Measurements from ENCODE around the gene CNEP1R1. TPM values are rescaled to one million over a fixed set of nuclear protein-coding genes. Genes with fewer than 3 reads are reported as not detected.

Gene CNEP1R1
- polyA plus RNA-seq, 3 donors from 2014 or later, result 15.7 to 23.7 (median 19.4) TPM

GRCh38 chr16:50035468-50035992 lies 10.5 kb downstream of the CNEP1R1 start:
- no peaks in the 10 kb centered on the region for H3K9me3 Mint-ChIP-seq
- no peaks in the 10 kb centered on the region for H3K27me3 Mint-ChIP-seq (ENCODE audit: low read depth in 3 of 3)
- DNase-seq, result no peak
- H3K27ac Mint-ChIP-seq, result no peak overlapping the region
- H3K4me3 Mint-ChIP-seq, result no peak overlapping the region
- peaks cover 5 to 27% (median 7%) of the 10 kb centered on the region in 3 donors for H3K36me3 Mint-ChIP-seq
- peaks cover 16 to 32% of the 10 kb centered on the region in 2 donors for H3K4me1 Mint-ChIP-seq

- Mint-ChIP-seq H3K9me3 (no peaks in the 10 kb centered on the region), H3K27ac (no peak overlapping the region), H3K36me3 (peaks cover 5 to 24% (median 7%) of the 10 kb centered on the region in 3 donors), H3K4me3 (no peak overlapping the region), H3K4me1 (peaks cover 16 to 23% of the 10 kb centered on the region in 2 donors), H3K27me3 (ENCODE audit: low read depth in 3 of 3) (no peaks in the 10 kb centered on the region)
- DNase-seq, result no peak
Measured at GRCh38 chr16:50036426-50036825, 11.4 kb downstream of the CNEP1R1 start.

- peaks cover 5 to 18% (median 7%) of the 10 kb centered on the region in 3 donors for H3K36me3 Mint-ChIP-seq
- H3K27me3 Mint-ChIP-seq (ENCODE audit: low read depth in 3 of 3), result no peaks in the 10 kb centered on the region
- peaks cover 16 to 20% of the 10 kb centered on the region in 2 donors for H3K4me1 Mint-ChIP-seq
- DNase-seq, result no peak
- no peaks in the 10 kb centered on the region for H3K9me3 Mint-ChIP-seq
- H3K27ac Mint-ChIP-seq, result peak overlapping the region in 5 of 6 donors; percentile 20 to 73 (median 60)
- no peak overlapping the region for H3K4me3 Mint-ChIP-seq
Measured at GRCh38 chr16:50037662-50038220, 12.7 kb downstream of the CNEP1R1 start.

DNA sequence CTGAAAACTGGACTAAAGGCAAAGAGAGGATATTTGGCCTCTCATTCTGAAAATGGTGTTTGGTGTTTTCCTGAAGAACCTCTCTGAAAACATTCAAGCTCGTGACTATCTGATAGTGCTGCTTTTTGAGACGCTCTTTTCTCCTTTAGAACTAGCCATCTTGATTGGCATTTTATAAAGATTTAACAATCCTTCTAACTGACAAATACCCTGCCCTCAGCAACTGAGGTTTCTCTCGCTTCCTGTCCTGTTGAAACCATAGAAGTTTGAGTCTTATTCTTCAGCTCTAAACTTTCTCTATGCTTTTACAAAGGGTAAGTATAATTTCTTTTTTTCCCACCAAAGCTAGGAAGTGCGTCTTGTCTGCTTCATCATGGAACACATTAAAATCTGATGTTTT lies 13.3 kb downstream of the CNEP1R1 start:
- peak overlapping the region in 1 of 5 donors; percentile 24 for H3K4me3 Mint-ChIP-seq
- H3K27me3 Mint-ChIP-seq (ENCODE audit: low read depth in 3 of 3), result peaks cover 0 to 4% (median 2%) of the 10 kb centered on the region in 3 donors
- peak overlapping the region; percentile 66 to 86 (median 72) for H3K27ac Mint-ChIP-seq
- DNase-seq, result no peak
- peaks cover 5 to 18% (median 7%) of the 10 kb centered on the region in 3 donors for H3K36me3 Mint-ChIP-seq
- no peaks in the 10 kb centered on the region for H3K9me3 Mint-ChIP-seq
- peaks cover 16 to 20% of the 10 kb centered on the region in 2 donors for H3K4me1 Mint-ChIP-seq

DNA sequence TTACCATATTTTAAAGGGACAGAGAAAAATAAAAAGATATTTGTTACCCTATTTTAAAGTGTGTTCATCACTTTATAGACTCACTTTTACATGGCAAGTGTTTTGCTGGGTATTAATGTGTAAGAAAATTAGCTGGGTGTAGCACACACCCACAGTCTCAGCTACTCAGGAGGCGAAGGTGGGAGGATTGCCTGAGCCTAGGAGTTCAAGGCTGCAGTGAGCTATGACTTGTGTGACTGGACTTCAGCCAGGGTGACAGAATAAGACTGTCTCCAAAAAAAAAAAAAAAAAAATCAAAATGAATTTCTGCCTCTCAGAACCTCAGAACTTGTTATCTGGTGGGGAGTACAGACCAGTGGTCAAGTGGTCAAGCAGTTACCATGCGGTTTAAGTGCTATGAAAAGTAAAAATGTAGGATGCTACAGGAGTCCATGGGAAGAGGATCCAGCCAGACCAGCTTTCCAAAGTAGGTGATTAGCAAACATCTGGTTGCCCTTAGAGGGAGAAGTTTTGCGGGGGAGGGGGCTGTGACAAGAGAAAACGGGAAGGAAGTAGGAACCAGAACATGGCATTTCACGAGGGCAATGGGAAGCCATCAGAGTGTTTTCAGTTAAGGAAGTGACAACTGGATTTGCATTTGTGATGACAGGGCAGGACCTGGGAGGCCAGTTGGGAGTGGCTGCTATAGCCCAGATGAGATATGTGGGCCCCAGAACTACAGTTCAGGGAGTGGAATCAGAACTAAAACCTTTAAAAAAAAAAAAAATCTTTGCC lies 13.9 kb downstream of the CNEP1R1 start:
- peaks cover 16 to 20% of the 10 kb centered on the region in 2 donors for H3K4me1 Mint-ChIP-seq
- peak overlapping the region in 2 of 5 donors; percentile 24 to 40 for H3K4me3 Mint-ChIP-seq
- no peak for DNase-seq
- H3K27me3 Mint-ChIP-seq (ENCODE audit: low read depth in 3 of 3), result peaks cover 2 to 6% (median 3%) of the 10 kb centered on the region in 3 donors
- no peaks in the 10 kb centered on the region for H3K9me3 Mint-ChIP-seq
- H3K27ac Mint-ChIP-seq, result peak overlapping the region; percentile 66 to 86 (median 72)
- peaks cover 4 to 17% (median 7%) of the 10 kb centered on the region in 3 donors for H3K36me3 Mint-ChIP-seq

DNA sequence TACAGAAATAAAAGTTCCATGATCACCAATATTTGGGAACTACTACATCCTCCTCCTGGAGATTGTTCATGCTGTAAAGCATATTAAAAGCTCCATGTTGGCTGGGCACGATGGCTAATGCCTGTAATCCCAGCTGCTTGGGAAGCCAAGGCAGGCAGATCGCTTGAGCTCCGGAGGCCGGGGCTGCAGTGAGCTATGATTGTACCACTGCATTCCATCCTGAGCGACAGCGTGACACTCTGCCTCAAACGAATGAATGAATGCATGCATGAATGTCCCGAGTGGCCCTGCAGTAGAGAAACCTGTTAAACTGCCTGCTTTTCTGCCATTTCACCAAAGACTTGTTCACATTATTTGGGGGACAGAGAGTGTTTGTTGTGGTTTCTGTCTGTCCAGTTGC lies 15.0 kb downstream of the CNEP1R1 start:
- DNase-seq, result no peak
- H3K4me3 Mint-ChIP-seq, result no peak overlapping the region
- H3K9me3 Mint-ChIP-seq, result no peaks in the 10 kb centered on the region
- peak overlapping the region in 1 of 6 donors; percentile 14 for H3K27ac Mint-ChIP-seq
- H3K36me3 Mint-ChIP-seq, result peaks cover 0 to 13% (median 3%) of the 10 kb centered on the region in 3 donors
- peaks cover 16 to 20% of the 10 kb centered on the region in 2 donors for H3K4me1 Mint-ChIP-seq
- peaks cover 2 to 6% (median 3%) of the 10 kb centered on the region in 3 donors for H3K27me3 Mint-ChIP-seq (ENCODE audit: low read depth in 3 of 3)

DNA sequence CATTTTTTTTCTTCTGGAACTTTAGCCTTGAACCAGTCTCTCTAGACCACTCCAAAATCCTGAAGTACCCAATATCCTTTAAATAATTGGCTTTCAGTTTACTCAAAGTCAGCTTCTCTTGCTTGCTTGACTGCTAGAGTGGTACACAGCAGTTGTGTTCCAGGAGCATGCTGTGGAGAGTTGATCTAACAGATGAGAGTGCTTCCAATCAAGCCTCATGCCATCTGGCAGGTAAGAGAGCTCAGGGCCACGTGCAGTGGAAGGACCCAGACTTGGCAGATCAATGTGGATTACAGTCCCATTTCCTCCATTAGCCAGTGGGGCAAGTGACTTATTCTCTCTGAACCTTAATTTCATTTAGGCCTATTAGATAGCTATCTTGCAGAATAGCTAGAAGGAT lies 15.7 kb downstream of the CNEP1R1 start:
- H3K27me3 Mint-ChIP-seq (ENCODE audit: low read depth in 3 of 3), result peaks cover 3 to 9% (median 4%) of the 10 kb centered on the region in 3 donors
- no peak overlapping the region for H3K4me3 Mint-ChIP-seq
- peaks cover 0 to 13% (median 3%) of the 10 kb centered on the region in 3 donors for H3K36me3 Mint-ChIP-seq
- no peaks in the 10 kb centered on the region for H3K9me3 Mint-ChIP-seq
- no peak overlapping the region for H3K27ac Mint-ChIP-seq
- H3K4me1 Mint-ChIP-seq, result peaks cover 16 to 20% of the 10 kb centered on the region in 2 donors
- no peak for DNase-seq

DNA sequence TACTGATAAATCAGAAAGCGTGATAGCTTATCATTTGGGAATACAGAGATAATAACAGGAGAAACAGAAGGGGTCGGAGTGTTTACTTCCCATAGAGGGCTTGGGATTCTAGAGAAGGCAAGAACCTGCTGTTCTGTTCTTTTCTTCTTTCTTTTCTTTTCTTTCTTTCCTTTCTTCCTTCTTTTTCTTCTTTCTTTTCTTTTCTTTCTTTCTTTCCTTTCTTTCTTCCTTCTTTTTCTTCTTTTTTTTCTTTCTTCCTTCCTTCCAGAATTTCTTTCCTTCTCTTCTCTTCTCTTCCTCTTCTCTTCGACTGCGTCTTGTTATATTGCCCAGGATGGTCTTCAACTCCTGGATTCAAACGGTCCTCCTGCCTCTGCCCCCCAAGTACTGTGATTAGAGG lies 18.3 kb downstream of the CNEP1R1 start:
- H3K9me3 Mint-ChIP-seq, result no peaks in the 10 kb centered on the region
- H3K27me3 Mint-ChIP-seq (ENCODE audit: low read depth in 3 of 3), result peaks cover 6 to 10% (median 6%) of the 10 kb centered on the region in 3 donors
- peaks cover 9 to 10% of the 10 kb centered on the region in 2 donors for H3K4me1 Mint-ChIP-seq
- H3K36me3 Mint-ChIP-seq, result peaks cover 0 to 3% (median under 1%) of the 10 kb centered on the region in 3 donors
- no peak overlapping the region for H3K4me3 Mint-ChIP-seq
- DNase-seq, result no peak
- no peak overlapping the region for H3K27ac Mint-ChIP-seq

DNA sequence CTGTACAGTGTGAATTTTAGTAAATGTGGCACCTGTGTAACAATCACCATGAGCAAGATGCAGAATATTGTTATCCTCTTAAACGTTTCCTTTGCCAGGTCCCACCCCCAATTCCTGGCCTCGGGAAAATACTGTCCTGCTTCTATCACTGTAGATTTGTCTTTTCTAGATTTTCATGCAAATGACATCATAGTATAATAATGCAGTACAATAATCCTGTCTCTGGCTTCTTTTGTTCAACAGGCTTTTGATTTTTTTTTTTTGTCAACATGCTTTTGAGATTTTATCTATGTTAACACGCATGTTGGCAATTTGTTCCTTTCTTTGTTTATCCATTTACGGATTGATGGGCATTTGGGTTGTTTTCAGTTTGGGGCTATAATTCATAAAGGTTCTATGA lies 20.4 kb downstream of the CNEP1R1 start:
- Mint-ChIP-seq H3K4me3 (no peak overlapping the region), H3K27ac (no peak overlapping the region), H3K27me3 (ENCODE audit: low read depth in 3 of 3) (peaks cover 6 to 10% (median 6%) of the 10 kb centered on the region in 3 donors), H3K36me3 (no peaks in the 10 kb centered on the region), H3K9me3 (no peaks in the 10 kb centered on the region), H3K4me1 (no peaks in the 10 kb centered on the region)
- no peak for DNase-seq

DNA sequence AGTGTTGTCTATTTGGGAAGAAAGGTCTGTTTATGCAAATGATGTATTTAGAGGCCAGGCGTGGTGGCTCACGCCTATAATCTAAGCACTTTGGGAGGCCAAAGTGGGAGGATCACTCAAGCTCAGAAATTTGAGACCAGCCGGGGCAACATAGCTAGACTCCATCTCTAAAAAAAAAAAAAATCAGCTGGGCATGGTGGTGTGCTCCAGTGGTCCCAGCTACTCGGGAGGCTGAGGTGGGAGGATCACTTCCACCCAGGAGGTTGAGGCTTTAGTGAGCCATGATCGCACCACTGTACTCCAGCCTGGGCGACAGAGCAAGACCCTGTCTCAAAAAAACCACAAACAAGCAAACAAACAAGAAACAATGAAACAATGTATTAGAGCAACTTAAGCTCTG lies 21.8 kb downstream of the CNEP1R1 start:
- Mint-ChIP-seq H3K27ac (no peak overlapping the region), H3K9me3 (peaks cover 0 to 4% (median 0%) of the 10 kb centered on the region in 6 donors)

DNA sequence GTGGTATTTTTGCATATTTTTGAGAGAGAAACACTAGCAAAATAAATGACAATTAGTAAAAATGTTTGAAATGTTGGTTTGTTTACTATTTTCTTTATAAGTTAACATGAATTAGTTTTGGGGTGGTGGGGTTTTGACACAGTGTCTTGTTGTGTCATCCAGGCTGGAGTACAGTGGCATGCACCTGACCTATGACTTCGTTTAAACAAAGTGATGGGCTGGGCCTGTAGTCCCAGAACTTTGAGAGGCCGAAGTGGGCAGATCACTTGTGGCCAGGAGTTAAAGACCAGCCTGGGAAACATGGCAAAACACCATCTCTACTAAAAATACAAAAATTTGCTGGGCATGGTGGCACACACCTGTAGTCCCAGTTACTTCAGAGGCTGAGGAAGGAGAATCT lies 22.8 kb downstream of the CNEP1R1 start:
- no peak for DNase-seq
- Mint-ChIP-seq H3K4me1 (no peaks in the 10 kb centered on the region), H3K27me3 (ENCODE audit: low read depth in 3 of 3) (peaks cover 6 to 24% (median 10%) of the 10 kb centered on the region in 3 donors), H3K9me3 (peaks cover 0 to 4% (median 0%) of the 10 kb centered on the region in 6 donors), H3K4me3 (no peak overlapping the region), H3K36me3 (no peaks in the 10 kb centered on the region), H3K27ac (no peak overlapping the region)

More for the DNA sequence above, 21.8 kb downstream of the CNEP1R1 start:
- no peaks in the 10 kb centered on the region for H3K4me1 Mint-ChIP-seq
- no peak for DNase-seq
- H3K27me3 Mint-ChIP-seq (ENCODE audit: low read depth in 3 of 3), result peaks cover 6 to 21% (median 11%) of the 10 kb centered on the region in 3 donors
- H3K4me3 Mint-ChIP-seq, result no peak overlapping the region
- H3K36me3 Mint-ChIP-seq, result no peaks in the 10 kb centered on the region

- Mint-ChIP-seq H3K27me3 (ENCODE audit: low read depth in 3 of 3) (peaks cover 1 to 18% (median 8%) of the 10 kb centered on the region in 3 donors), H3K9me3 (peaks cover 0 to 9% (median 3%) of the 10 kb centered on the region in 6 donors), H3K4me1 (no peaks in the 10 kb centered on the region), H3K4me3 (no peak overlapping the region), H3K27ac (no peak overlapping the region), H3K36me3 (no peaks in the 10 kb centered on the region)
- no peak for DNase-seq
Measured at GRCh38 chr16:50050802-50051201, 25.8 kb downstream of the CNEP1R1 start.

DNA sequence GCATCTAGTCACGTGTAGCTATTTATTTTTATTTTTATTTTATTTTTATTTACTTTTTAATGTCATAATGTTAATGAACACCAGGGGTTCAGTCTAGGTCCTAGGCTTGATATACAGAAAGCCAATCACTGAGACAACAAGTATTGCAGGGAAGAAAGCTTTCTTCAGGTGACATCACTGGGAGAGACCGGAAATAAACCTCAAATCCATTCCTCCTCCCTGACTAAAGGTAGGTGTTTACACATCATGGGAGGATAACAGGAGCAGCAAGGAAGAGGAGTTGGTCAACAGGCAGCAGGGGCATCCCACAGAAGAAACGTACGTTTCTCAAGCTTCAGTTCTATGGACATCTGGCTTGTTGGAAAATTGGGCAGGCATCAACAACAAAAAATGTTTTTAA lies 31.2 kb downstream of the CNEP1R1 start:
- Mint-ChIP-seq H3K36me3 (peaks cover 4 to 5% (median 4%) of the 10 kb centered on the region in 3 donors), H3K27me3 (ENCODE audit: low read depth in 3 of 3) (peaks cover 0 to 15% (median 5%) of the 10 kb centered on the region in 3 donors), H3K9me3 (peaks cover 2 to 24% (median 13%) of the 10 kb centered on the region in 6 donors), H3K27ac (no peak overlapping the region), H3K4me1 (no peaks in the 10 kb centered on the region), H3K4me3 (no peak overlapping the region)
- no peak for DNase-seq
